ENCODE results near the gene COL7A1. TPM values are rescaled to one million over a fixed set of nuclear protein-coding genes. Genes with fewer than 3 reads are reported as not detected.

The COL7A1 gene
- total RNA-seq, 1 experiment from 2014 or later: 8.1 TPM

DNA sequence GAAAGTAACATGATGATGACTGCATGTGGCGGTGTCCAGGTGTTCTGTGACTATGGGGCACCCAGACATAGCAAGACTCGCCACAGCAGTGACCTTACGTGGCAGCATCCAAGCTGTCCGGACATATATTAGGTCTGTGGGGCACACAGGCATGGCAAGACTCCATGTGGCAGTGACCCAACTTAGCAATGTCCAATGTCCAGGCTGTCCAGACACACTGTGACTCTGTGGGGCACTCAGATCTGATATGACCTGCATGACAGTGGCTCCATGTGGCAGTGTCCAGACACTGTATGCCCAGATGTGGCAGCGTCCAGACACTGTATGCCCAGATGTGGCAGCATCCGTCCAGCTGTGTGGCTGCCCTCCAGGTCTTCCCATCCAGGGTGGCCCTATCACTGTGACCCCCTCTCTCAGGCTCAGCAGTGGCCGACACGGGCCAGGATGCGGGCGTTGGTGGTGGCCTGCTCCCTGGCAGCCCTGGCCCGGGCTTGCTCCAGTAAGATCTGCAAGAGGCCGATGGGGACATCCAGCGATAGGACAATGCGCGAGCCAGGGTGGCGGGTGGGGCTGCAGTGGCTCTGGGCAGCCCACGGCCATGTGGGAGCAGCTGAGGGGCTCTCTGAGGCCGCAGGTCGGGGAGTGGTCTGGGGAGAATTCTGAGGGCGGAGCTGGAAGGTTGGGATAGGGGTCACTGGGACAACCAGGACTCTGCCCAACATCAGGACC is 32.6 kb downstream of the COL7A1 start:
- H3K27ac Mint-ChIP-seq: peak overlapping the region; percentile 39
- ATAC-seq (no peak), DNase-seq (ENCODE audit: low spot score) (no peak)
- no peaks in the 10 kb centered on the region for H3K36me3 Mint-ChIP-seq
- no peaks in the 10 kb centered on the region for H3K9me3 Mint-ChIP-seq
- peaks cover 47% of the 10 kb centered on the region for H3K4me1 Mint-ChIP-seq
- CTCF ChIA-PET: interaction anchor here (0.6 to 5.9 kb wide), 6 partner anchors 14 to 127 kb away, joined by 3 to 71 read pairs (median 6); partner anchors contain the start of genes CCDC51, NCKIPSD, SLC26A6 and TMA7
- no peak for TF ChIP-seq PRRX2 (CRISPR knock-in tag; IDR thresholded peaks at IDR 0.05)
- TF ChIP-seq KAT7 (CRISPR knock-in tag; IDR thresholded peaks at IDR 0.05; ENCODE audit: borderline replicate concordance): no peak
- TF ChIP-seq ZNF416 (CRISPR knock-in tag; IDR thresholded peaks at IDR 0.05): no peak
- TF ChIP-seq GABPB1 (CRISPR knock-in tag; IDR thresholded peaks at IDR 0.05): no peak
- TF ChIP-seq, protein P1, sequence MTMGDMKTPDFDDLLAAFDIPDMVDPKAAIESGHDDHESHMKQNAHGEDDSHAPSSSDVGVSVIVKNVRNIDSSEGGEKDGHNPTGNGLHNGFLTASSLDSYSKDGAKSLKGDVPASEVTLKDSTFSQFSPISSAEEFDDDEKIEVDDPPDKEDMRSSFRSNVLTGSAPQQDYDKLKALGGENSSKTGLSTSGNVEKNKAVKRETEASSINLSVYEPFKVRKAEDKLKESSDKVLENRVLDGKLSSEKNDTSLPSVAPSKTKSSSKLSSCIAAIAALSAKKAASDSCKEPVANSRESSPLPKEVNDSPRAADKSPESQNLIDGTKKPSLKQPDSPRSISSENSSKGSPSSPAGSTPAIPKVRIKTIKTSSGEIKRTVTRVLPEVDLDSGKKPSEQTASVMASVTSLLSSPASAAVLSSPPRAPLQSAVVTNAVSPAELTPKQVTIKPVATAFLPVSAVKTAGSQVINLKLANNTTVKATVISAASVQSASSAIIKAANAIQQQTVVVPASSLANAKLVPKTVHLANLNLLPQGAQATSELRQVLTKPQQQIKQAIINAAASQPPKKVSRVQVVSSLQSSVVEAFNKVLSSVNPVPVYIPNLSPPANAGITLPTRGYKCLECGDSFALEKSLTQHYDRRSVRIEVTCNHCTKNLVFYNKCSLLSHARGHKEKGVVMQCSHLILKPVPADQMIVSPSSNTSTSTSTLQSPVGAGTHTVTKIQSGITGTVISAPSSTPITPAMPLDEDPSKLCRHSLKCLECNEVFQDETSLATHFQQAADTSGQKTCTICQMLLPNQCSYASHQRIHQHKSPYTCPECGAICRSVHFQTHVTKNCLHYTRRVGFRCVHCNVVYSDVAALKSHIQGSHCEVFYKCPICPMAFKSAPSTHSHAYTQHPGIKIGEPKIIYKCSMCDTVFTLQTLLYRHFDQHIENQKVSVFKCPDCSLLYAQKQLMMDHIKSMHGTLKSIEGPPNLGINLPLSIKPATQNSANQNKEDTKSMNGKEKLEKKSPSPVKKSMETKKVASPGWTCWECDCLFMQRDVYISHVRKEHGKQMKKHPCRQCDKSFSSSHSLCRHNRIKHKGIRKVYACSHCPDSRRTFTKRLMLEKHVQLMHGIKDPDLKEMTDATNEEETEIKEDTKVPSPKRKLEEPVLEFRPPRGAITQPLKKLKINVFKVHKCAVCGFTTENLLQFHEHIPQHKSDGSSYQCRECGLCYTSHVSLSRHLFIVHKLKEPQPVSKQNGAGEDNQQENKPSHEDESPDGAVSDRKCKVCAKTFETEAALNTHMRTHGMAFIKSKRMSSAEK (CRISPR knock-in tag; IDR thresholded peaks at IDR 0.05; ENCODE audit: borderline replicate concordance): no peak
- TF ChIP-seq ZNF423 (CRISPR knock-in tag; IDR thresholded peaks at IDR 0.05): no peak
- no peak for TF ChIP-seq JUN (CRISPR knock-in tag; IDR thresholded peaks at IDR 0.05)
- no peak for TF ChIP-seq CDX4 (CRISPR knock-in tag; IDR thresholded peaks at IDR 0.05; ENCODE audit: borderline replicate concordance)
- no peak for TF ChIP-seq ETV6 (CRISPR knock-in tag; IDR thresholded peaks at IDR 0.05)
- TF ChIP-seq ZSCAN18 (CRISPR knock-in tag; IDR thresholded peaks at IDR 0.05): no peak
- no peak for TF ChIP-seq OVOL2 (CRISPR knock-in tag; IDR thresholded peaks at IDR 0.05; ENCODE audit: borderline replicate concordance)
- H3K27me3 Mint-ChIP-seq (ENCODE audit: low read depth): no peaks in the 10 kb centered on the region
- POLR2A ChIA-PET: no interaction called here
- no peak overlapping the region for H3K4me3 Mint-ChIP-seq

DNA sequence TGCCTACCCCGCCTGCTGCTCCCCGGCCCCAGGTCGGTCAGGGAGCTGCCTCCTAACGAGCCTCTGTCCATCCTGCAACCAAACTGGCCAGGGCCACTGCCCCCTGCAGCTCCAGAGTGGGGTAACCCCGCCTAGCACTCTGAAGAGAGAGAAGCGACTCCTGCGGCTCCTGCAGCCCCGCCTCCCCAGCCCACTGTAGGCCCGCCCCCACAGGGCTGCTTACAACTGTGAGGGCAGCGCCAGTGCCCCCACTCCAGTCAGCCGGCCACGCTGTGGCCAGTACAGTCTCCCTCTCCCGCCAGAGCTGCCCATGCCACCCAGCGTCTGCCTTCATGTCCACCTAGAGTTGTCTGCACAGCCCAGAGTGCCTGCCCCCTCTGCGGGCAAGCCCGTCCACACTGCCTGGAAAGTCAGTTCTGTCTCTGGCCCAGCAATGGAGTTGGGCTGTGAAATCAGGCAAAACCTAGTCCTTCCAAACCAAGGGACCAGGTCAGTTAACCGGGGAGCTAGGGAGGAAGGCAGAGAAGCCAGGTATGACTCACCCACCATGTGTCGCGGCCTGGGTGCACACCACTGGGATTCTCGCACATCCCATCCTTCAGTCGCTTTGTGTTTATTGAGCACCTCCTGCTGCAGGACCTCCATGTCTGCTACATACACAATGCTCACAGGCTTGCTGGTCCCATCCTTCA is 33.9 kb downstream of the COL7A1 start:
- Mint-ChIP-seq H3K4me1 (peaks cover 47% of the 10 kb centered on the region), H3K27ac (peak overlapping the region; percentile 83), H3K27me3 (ENCODE audit: low read depth) (no peaks in the 10 kb centered on the region), H3K36me3 (no peaks in the 10 kb centered on the region), H3K9me3 (no peaks in the 10 kb centered on the region), H3K4me3 (peak overlapping the region; percentile 57)
- POLR2A ChIA-PET: interaction anchor here (0.7 to 1.0 kb wide), 2 partner anchors 74 to 89 kb away, joined by 5 to 7 read pairs; partner anchors contain the start of gene SLC26A6
- no peak for TF ChIP-seq FOXP1 (CRISPR knock-in tag; IDR thresholded peaks at IDR 0.05; ENCODE audit: borderline replicate concordance)
- TF ChIP-seq ETV6 (CRISPR knock-in tag; IDR thresholded peaks at IDR 0.05): 0 out of 2 replicates have a peak, but pooled peaks have one; percentile 32
- TF ChIP-seq RELA (CRISPR knock-in tag; IDR thresholded peaks at IDR 0.05; ENCODE audit: borderline replicate concordance): no peak
- TF ChIP-seq ZBTB21 (CRISPR knock-in tag; IDR thresholded peaks at IDR 0.05; ENCODE audit: borderline replicate concordance): peak; percentile 27; the same call in 1 of the 2 replicates
- 0 out of 2 replicates have a peak, but pooled peaks have one; percentile 14 for TF ChIP-seq ZNF138 (CRISPR knock-in tag; conservative IDR thresholded peaks at IDR 0.05)
- DNase-seq (ENCODE audit: low spot score): peak; percentile 81
- ATAC-seq: peak; percentile 12
- CTCF ChIA-PET: interaction anchor here (0.6 to 5.9 kb wide), 13 partner anchors 9 to 128 kb away, joined by 3 to 71 read pairs (median 4); partner anchors contain the start of genes CCDC51, CELSR3, NCKIPSD and SLC26A6
